ENCODE data around the gene SAMD4A.
A peak's percentile ranks its signal among the peaks of the same experiment; 100 is the strongest.

The SAMD4A gene

DNA sequence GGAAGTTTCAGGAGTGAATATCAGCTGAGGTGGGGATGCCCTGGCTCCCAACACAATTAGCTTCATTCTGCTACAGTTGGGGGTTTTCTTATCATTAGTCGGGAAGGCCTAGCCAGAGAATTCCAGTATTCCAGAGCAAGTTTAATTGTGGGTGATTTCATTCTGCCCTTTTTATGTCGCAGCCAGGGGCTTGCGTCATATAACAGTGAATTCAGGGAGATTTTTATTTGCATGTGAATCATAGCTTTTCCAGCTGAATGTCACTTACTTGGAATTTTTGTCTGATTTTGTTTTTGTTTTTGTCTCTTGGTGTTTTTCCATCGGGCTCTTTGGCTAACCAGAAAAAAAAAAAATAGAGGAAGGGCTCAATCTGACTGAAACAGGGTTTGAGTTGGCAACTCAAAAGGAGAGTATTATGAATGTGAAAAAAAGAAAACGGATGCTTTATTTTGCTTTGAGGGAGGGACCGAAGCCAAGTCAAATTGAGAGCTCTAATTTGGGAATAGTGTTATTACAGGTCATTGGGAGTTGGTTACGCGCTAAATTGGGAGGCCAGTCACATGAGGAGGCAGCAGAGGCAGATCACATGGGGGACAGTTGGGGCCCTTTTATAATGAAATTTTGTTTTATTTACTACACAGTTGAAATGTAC, 119.4 kb downstream of the SAMD4A start:
- DNase-seq: no peak

DNA sequence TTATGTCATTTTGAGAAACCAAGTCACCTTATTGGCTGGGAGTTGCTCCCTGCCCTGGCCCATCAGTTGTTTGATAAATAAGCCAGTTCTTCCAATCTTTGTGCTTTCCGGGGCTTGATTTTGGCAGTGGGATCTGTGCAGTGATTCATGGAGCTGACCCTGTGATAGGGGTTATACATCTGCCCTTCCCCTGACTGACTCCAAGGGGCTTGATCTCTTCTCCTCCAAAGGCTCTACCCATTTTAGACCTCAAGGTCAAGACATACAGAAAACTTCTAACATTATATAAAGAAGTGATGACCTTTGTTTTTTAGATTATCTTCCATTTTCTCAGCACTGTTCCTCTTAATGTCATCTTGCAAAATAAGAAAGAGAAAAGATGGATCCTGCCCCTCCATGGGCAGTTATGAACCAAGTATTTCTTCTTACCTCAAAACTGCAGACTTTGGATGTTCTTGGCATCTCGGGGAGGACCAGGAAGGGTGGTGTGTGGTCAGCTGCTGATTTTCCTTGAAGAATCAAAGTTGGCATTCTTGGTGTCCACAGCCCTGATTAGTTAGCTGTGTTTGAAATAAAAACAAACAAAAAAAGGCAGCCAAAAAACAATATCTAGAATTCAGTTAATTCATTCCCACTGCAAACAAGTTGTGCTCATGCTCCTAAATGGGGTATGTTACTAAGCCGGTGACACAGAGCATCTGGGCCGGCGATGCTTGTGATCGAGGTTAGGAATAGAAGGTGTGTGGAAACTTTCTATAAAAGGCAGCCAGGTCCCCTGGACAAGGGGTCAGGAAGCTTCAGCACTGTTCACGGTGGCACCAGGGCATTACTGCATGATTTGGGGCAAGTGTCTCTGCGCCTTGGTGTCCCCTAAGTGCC, 120.2 kb downstream of the SAMD4A start:
- DNase-seq: no peak

DNA sequence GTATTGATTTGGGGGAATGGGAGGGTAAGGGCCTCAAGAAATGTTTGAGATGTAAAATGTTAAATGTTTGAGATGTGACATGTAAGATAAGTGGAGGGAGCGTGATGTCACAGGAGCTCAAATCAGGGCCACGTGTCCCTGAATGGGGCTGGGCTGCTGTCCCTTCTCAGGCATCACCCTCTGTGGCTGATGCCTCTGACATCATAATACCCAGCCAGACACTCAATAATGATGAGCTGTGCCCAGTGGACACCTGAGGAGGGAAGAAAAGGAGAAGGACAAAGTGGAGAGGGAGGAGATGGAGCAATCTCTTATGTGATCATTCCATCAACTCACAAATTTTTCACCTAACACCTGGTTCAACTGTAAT, 120.8 kb downstream of the SAMD4A start:
- DNase-seq: no peak

DNA sequence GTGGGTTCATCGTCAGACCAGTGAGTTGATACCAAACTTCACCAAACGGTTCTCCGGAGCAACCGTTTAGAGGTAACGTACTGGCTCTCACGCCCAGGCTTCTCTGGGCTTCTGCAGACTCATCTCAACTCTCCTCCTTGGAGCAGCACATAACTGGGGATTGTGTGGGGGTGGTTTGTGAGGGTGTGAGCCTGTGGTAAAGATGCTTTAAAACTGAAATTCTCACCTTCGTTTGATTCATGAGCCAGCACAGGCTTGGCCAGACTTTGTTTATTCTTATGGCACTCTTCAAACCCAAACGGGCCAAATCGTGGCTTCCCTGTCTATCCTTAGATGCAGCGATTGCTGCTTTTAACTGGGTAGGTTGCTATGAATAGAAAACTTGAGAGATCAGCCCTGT, 121.3 kb downstream of the SAMD4A start:
- no peak for DNase-seq

DNA sequence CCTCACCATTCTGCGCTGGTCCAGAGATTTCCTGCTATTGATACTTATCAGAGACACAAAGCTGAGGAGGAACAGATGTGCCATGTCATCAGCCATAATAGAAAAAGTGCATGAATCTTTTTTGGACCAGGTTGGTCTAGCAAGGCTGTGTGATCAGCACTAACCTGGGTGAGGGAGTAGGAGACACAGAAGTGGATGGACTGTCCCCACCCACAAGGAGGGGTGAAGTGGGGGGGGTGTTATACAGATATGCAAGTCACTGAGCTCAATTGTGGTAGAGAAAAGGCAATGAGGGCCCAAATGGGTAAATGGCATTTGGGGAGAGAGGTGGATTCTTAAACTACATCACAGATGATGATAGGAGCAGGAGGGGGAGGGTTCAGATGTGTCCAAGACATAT, 123.0 kb downstream of the SAMD4A start:
- no peak for DNase-seq

DNA sequence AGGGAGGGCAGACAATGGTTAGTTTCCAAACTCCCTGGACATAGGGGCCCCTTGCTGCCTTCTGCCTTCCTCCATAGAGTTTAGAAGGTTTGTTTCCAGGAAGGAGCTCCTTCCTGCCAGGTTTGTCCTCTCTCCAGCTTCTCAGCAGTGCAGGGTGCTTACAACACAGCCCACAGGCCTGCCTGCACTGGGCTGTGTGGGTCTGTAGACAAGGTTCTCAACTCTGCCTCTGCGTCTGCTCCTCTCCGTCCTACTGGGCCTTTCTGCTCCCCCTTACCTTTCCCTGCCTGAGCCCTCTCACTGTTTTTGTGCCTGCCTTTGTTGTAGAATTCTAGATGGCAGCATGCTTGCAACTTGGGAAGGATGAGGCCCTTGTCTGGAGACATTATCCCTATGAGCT, 124.0 kb downstream of the SAMD4A start:
- no peak for DNase-seq

DNA sequence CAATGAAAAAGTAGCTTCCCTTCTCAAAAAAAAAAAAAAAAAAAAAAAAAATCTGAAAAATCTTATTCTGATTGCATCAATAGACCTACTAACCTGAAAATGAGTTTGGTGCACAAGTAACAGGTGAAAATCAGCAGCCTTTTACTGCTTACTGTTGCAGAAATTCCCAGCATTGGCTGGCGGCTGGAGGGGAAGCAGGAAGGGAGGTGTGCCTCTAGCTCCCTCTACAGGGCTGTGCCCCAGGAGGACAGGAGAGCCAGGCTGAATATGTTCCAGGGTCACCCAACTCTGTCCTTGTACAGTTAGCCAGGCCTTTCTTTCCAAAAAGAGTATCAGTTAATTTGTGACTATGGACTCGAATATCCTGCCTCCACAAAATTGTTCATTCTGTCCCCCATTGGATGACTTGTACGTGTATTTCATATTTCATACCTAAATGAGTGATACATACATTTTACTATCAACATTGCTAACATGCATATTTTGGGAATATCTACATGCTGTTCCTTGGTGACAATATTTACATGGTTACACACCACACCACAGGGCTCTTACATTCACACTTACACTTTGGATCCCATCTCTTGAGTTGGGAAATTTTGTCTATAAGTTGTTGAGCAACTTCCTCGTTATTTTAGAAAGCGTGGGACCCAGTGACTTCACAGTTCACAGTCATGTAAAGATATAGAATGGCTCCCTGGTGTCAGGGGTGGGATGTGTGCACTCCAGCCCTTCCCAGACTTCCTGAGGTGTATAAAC, 124.8 kb downstream of the SAMD4A start:
- DNase-seq: peak; percentile 9

DNA sequence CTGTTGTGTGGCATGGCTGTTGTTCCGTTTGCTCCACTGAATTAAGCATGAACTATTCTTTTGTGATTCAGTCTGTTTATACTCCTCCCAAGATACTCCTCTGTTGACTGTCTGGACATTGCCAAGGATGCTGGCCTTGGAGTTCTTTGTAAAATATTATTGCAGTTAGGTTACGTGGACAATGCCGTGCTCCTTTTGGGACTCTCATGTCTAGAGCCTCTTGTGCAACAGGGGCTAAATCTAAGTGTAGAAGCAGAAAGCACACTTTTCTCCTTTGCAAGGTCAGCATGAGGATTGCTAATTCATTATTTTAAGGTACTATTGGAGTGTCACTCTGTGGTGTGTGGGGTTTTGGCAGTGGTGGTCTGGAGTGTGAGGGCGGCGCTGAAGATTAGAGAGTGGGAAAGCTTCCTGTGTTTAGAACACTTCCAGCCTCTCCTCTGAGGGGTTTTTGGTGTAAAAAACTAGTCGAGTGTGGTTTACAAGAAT, 125.4 kb downstream of the SAMD4A start:
- DNase-seq: no peak

DNA sequence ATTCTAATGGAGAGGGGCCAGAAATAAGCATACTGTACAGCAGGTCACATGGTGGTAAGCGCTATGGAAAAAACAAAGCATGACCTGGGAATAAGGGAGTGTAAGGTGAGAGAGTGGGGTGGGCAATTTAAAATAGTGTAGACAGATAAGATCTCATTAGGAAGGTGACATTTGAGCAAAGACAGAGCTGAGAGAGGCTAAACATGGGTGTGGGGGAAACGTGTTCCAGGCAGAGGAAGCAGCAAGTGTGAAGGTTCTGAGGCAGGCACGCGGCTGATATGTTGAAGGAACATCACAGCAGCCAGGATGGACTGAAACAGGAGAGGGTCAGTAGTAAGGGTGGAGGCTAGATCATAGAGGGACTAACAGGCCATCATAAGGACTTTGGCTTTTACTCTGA, 126.8 kb downstream of the SAMD4A start:
- no peak for DNase-seq

DNA sequence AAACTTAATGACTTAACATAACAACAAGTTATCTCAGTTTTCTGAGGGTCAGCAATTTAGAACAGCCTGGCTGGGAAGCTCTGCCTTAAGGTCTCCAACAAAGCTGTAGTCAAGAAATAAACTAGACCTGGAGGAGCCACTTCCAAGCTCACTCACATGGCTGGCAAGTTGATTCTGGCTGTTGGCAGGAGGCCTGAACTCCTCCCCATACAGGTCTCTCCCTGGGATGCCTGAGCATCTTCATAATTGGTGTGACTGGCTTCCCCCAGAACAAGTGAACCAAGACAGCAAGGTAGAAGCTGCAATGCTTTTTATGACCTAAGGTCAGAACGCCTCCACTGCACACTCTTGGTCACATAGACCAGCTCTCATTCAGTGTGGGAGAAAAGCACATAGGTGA, 128.3 kb downstream of the SAMD4A start:
- no peak for DNase-seq

DNA sequence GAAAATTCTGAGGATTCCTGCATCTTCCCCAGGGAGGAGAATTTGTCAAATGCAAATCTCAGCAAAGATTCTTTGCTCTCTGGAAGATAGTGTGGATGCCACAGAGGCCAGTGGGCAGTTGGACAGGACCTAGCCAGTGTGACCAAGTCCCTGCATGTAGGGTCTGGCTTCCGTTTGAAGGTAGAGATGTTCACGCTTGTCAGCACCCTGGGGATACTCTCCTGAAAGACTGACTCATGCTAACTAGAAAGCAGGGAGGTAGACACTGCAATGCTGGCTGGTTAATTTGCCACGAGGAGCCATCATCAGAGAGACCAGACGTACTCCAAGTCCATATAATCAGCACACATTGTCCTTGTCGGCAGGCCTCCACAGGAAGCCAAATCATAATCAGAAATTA, 130.1 kb downstream of the SAMD4A start:
- no peak for DNase-seq

DNA sequence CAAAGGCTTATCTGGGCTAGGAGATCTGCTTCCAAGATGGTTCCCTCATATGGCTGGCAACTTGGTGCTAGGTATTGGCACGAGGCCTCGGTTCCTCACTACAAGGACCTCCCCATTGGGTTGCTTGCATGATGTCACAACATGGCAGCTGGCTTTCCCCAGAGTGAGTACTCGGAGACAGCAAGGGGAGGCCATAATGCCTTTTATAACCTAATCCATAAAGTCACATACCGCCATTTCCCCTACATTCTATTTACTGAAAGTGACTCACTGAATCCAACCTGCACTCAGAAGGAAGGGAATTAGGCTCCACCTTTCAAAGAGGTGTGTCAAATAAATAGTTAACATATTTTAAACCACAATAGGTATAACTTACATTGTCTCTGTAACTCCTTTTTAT, 130.9 kb downstream of the SAMD4A start:
- DNase-seq: no peak

DNA sequence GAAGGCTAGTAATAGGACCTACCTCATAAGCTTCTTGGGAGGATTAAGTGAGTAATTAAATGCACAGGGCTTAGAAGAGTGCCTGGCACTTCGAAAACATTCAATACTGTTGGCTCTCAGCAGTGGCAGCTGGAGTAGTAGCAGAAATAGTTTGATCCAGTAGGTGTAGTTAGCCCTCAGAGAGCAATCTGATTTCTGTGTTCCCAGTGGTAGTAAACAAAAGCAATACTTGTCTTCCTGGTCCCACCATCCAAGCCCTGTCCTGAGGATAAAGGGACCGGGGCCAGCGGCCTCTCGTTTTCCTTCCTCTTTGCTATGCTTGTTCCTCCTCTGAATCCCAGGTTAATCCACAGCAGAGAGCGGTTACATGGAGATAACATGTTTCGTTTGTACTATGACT, 131.6 kb downstream of the SAMD4A start:
- no peak for DNase-seq

DNA sequence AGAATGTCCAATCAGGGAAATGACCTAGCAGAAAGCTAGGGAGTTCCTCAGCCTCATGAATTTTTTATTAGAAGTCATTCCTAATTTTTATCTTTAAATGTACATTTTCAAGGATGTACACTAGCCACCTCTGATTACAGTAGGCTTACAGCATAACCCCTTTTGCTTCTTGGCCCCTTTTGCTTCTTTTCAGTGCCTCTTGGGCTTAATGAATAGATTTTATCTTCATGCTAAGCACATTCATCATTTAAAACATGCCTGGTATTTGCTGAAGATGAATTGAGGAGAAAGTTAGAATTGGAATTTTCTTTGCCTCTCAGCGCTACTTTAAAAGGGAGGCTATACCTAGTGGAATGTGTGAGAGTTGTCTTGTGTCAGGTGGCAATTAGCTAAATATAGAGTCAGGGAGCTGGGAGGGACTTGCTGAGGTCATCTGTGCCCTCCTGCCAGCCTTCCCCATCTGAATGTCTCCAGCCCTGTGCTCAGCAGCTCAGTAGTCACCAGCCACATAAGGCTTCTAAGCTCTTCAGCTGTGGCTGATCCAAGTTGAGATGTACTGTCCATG, 132.1 kb downstream of the SAMD4A start:
- no peak for DNase-seq

DNA sequence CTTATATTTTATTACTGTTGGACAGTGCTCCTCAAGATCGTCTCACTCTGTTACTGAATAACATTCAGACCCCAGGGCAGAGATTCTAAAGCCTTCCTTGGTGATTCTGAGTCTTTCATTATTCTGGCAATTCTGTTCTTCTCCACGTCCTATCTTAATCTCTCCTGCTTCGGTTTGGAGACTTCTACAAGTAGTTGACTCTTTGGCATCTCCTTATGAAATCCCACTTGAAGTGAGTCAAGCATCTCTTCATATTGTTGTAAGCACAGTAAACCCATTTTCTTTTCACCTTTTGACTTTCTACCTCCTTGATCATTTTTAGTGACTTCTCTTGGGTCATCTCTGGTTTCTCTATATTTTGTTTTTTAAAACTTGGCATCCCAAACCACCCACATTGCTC, 132.8 kb downstream of the SAMD4A start:
- no peak for DNase-seq

DNA sequence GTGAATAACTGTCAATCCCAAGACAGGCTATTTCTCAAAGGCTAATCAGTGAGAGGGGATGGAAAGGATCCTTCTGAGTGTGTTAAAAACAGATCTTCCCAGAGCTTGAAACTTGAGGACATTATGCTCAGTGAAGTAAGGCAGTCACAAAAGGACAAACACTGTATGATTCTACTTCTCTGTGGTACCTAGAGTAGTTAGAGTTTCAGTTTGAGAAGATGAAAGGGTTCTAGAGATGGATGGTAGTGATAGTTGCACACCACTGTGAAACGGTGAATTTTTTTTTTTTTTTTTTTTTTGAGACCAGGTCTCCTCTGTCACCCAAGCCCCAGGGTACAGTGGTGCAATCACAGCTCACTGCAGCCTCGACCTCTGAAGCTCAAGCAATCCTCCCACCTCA, 133.8 kb downstream of the SAMD4A start:
- no peak for DNase-seq

DNA sequence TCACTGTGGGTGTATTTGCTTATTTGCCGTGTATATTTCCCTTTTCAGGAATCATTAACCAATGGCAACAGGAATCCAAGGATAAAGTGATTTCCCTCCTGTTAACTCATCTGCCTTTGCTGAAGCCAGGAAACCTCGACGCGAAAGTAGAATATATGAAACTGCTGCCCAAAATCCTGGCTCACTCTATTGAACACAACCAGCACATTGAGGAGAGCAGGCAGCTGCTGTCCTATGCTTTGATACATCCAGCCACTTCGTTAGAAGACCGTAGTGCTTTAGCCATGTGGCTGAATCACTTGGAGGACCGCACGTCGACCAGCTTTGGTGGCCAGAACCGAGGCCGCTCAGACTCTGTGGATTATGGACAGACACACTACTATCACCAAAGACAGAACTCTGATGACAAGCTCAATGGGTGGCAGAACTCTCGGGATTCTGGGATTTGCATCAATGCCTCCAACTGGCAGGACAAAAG, 135.1 kb downstream of the SAMD4A start:
- no peak for DNase-seq

DNA sequence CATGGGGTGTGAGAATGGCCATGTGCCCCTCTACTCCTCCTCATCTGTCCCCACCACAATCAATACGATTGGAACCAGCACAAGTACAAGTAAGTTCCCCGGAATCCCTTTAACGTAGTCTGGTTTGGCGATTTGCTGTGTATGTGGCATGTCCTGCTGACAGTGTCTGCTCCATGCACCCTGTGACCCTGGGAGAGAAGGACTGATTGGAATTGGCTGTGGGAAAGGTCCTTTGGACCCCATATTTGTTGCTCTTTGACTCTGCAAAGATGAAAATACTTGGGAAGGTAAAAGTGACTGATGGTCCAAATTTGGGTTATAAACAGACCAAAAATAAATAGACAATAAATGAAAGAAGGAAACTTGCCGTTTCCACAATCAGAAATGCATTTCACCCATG, 135.6 kb downstream of the SAMD4A start:
- DNase-seq: no peak

DNA sequence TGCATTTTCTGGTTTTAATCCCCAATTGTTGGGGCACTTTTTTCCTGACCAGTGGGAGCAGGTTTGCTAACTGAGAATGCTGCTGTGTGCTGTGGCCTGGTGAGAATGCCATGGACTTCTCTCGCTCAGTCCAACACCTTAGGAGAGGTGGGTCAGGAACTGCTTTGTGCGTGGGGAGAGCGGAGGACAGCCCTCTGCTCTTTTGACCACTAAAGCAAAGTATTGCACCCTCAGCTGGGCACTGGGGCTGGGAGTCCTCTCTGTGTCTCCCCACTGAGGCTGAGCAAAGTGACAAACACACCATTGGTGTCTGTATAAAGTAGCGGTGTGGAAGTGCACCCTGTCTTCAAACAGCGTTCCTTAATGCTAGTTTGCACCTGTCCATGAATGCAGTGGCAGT, 136.2 kb downstream of the SAMD4A start:
- no peak for DNase-seq

DNA sequence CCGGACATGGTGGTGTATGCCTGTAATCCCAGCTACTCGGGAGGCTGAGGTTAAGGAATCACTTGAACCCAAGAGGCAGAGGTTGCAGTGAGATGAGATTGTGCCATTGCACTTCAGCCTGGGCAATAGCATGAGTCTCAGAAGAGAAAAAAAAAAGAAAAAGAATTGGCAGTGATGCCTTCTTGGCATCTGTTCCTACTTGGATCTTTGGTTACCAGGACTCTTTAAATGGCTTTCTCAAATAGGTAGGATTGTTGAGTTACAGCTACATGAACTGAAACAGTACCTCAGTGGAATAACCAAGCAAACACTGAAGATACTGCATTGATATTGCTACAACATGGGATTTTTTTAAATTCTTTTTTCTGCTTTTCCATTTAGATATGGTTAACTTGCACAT, 136.8 kb downstream of the SAMD4A start:
- DNase-seq: no peak

DNA sequence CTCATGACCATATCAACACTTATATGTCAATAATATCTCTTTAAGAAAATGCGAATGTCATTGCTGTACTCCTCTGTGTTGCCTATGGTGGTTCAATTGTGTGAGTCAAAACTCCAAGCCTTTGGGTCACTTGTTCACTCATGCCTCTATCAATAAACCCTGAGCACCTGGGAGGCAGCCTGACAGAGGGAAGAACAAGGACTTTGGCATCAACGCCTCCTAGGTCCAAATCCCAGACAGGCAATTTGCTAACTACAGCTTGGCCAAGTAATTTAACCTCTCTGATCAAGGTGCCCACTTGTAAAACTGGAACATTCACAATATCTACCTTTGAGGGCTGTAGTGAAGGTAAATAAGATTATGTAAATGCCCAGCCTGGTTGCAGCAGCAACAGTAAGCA, 137.8 kb downstream of the SAMD4A start:
- DNase-seq: no peak

DNA sequence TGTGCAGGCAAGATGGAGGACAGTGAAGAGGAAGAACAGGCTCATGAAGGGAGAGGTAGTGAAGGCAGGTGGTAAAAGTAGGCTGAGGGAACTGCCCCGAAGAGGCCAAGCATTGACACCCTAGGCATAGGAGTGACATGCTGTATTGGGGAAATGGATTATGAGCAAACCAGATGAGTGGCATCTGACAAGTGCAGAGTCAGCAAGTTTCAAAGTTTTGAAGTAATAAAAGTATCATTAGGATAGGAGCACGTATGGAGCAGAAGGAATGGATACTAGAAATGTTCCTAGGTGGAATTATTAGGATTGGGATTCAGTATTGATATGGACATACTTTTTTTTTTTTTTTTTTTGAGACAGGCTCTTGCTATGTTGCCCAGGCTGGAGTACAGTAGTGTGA, 139.8 kb downstream of the SAMD4A start:
- DNase-seq: no peak

DNA sequence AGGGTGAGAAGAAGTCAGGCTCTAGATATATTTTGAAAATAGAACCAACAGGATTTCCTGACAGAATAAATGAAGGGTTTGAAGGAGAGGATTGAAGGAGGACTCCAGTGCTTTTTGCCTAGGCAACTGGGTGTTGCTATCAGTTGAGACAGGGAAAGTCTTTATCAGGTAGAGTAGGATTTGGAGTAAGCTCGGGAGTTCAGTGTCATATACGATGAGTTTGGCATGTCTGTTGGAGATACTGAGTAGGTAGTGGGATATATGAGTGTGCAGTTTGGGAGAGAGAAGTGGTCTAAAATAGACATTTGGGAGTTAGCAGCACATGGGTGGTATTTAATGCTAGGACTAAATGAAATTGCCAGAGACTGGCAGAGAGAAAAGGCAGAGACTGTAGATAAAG, 141.2 kb downstream of the SAMD4A start:
- DNase-seq: no peak
